NK-92 treated with Interleukin-12 subunit alpha and Interleukin-12 subunit beta, amount 100 ng/mL, for 24 hours (cell line): ENCODE data around the gene RBFOX2.
"Not testable (repeated sequence)": the region's sequence is repeated elsewhere in the genome, so short reads cannot be mapped to it uniquely, and the experiment has no call there.

ENCODE experiments used
- DNase-seq: peaks from one replicate; lab custom pipeline; 2025; lab: John Stamatoyannopoulos, UW

The RBFOX2 gene

DNA sequence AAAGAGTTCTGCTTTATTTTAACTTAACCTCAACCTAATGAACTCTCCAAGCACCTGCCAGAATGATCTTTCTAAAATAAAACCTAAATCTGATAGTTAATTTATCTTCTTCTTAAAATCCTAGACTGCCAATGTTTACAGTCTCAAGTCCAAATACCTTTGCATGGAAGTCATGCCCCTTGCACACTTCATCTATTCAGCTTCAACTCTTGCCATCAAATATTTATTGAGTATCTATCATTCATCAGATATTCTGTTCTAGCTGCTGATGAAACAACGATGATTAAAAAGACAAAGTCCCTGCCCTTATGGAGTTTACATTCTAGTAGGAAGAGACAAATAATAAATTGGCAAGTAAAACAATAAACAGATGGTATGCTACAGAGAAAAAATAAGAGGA, 209.2 kb downstream of the RBFOX2 start:
- no peak for DNase-seq

GRCh38 chr22:35818897-35819296, 209.7 kb downstream of the RBFOX2 start:
- DNase-seq = no peak

- DNase-seq = no peak
Observed at GRCh38 chr22:35812600-35812999, 216.0 kb downstream of the RBFOX2 start.

DNA sequence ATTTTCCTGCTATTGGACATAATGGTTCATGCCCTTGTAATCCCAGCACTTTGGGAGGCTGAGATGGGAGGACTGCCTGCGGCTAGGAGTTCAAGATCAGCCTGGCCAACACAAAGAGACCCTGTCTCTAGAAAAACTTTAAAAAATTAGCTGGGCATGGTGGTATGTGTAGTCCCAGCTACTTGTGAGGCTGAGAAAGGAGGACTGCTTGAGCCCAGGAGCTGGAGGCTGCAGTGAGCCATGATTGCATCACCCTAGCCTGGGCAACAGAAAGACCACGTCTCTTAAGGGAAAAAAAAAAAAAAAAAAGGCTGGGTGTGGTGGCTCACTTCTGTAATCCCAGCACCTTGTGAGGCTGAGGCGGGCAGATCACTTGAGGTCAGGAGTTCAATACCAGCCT, 217.0 kb downstream of the RBFOX2 start:
- DNase-seq = no peak

- no peak for DNase-seq
Observed at GRCh38 chr22:35809816-35810215, 218.8 kb downstream of the RBFOX2 start.

DNA sequence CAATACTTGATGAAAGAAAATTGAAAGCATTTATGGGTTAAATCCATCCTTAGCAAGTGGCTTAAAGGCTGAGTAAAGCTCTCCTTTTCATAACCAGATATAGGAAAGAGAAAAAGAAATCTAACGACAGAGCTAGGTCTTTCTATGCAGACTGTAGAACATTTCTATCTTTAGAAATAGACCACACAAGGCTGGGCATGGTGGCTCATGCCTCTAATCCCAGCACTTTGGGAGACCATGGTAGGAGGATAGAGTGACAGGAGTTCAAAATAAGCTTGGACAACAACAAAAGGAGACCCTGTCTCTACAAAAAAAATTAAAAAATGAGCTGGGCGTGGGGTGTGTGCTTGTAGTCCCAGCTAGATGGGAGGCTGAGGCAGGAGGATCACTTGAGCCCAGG, 220.2 kb downstream of the RBFOX2 start:
- no peak for DNase-seq

GRCh38 chr22:35806668-35807067, 222.0 kb downstream of the RBFOX2 start:
- DNase-seq = not testable (repeated sequence)

DNA sequence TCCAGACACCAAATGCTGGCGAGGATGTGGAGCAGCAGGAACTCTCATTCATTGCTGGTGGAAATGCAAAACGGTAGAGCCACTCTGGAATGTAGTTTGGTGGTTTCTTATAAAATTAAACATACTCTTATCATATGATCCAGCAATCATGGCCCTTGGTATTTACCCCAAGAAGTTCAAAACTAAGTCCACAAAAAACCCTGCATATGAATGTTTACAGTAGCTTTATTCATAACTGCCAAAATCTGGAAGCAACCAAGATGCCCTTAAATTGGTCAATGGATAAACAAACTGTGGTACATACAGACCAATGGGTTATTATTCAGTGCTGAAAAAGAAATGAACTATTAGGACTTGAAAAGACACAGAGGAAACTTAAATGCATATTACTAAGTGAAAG, 223.2 kb downstream of the RBFOX2 start:
- no peak for DNase-seq

- DNase-seq = no peak
Observed at GRCh38 chr22:35804421-35804820, 224.2 kb downstream of the RBFOX2 start.

DNA sequence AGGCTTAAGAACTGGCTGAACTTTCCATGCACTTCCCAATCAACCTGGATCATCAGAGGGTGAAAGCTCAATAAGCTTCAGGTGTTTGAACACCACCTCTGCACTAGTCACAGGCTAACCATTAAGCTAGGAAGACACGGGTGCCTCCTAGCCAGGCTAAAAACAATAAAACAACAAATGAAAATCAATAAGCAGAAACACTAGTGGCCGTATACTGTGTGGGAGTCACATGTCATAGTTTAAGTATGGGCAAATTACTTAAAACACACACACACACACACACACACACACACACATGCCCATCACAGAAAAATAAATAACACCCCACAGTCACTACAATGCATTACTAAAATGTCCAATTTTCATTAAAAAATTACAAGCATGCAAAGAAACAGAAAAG, 225.7 kb downstream of the RBFOX2 start:
- DNase-seq = no peak

- not testable (repeated sequence) for DNase-seq
Observed at GRCh38 chr22:35801301-35801700, 227.3 kb downstream of the RBFOX2 start.

GRCh38 chr22:35799150-35799549, 229.5 kb downstream of the RBFOX2 start:
- no peak for DNase-seq

DNA sequence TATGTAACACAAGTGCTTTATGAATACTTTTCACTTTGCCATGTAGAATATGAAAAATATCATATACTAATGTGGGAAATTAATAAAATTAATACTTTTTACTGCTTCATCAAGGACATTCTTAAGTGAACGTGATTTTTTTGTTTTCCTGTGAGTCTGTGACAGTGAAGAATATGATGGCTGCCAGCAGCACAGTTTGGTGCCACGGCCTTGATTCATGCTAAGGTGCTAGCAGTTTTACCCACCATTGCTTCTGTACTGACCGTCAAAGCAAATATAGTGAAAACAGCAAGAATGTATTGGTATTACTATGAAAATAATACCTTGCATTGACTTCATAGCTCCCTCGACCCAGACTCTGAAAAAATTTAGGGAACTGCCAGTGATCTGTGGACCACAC, 231.2 kb downstream of the RBFOX2 start:
- DNase-seq = no peak

- no peak for DNase-seq
Observed at GRCh38 chr22:35795476-35795875, 233.1 kb downstream of the RBFOX2 start.

DNA sequence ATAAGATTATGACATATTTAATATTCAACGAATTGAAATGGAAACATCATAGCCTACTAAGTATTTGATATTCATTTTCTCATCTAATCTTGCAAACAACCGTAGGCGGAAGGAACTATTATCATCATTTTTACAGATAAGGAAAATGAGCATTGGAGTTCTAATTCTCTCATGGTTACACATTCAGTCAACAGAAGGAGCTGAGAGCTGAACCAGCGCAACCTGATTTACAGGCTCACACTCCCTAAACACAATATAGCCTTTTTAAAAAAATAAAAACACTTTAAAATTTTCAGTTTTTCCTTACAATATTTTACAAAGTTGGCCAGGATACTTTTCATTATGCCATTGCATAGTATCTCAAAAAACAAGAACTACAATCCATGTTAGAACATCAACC, 236.1 kb downstream of the RBFOX2 start:
- DNase-seq = no peak

- not testable (repeated sequence) for DNase-seq
Observed at GRCh38 chr22:35791788-35792187, 236.8 kb downstream of the RBFOX2 start.

- no peak for DNase-seq
Observed at GRCh38 chr22:35785181-35785923, 243.3 kb downstream of the RBFOX2 start.

GRCh38 chr22:35784633-35785032, 244.0 kb downstream of the RBFOX2 start:
- no peak for DNase-seq

- DNase-seq = no peak
Observed at GRCh38 chr22:35783943-35784614, 244.5 kb downstream of the RBFOX2 start.

DNA sequence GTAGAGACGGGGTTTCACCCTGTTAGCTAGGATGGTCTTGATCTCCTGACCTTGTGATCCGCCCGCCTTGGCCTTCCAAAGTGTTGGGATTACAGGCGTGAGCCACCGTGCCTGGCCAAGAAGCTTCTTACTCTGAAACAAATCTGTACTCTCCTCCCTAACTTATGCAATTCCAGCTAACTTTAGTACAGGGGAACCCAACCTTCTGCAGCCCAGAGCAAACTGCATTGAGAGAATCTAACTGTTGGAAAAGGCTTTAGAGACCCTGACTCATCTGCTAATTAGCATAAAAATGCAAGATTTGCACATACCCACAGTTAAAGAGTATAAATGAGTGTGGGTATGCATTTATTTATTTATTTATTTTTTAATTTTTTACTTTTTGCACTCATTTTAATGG, 246.1 kb downstream of the RBFOX2 start:
- DNase-seq = no peak

DNA sequence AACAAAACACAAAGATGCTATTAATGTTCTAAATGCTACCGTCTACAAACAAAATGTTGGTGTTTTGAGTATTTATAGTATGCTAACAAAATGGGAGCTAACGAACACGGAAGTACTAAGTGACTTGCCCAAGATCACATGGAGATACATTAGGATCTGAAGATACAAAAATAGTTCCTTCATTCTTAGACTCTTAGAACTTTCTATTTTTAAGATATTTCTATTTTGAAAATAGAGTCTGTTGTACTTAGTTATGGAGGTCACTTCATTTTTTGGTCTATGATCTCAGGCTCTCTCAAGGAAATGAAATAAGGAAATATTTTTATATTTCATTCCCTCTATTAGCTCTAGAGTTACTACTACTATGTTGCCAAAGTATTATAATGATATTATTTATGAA, 246.7 kb downstream of the RBFOX2 start:
- no peak for DNase-seq

DNA sequence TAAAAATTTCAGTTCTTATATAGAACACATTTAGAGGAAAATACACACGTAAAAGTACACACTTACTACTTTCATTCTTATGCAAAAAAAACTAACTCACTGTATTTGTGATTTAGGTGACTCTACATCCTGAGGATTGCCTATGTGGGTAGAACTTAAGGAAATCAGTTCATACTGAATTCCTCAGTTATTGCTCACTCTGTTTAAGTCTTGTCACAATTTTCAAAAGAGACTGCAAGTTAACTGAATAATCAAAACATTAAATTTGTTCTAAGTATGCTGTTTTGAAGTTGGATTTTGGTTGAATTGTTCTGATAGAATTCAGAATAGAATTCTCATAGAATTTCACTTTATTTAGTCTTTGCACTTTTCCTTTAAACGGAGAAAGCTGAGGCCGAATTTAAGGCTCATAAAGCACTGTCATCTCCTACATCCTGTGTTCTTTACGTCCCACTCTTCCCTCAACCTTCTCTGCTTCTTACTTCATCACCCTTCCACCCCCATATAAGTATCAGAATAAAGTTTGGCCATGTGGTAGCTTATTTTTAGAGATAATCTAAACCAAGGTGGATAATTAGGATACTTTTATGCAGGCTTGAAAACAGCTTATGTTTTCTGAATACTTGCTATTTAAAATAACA, 251.2 kb downstream of the RBFOX2 start:
- no peak for DNase-seq

GRCh38 chr22:35775339-35775738, 253.3 kb downstream of the RBFOX2 start:
- no peak for DNase-seq
